Measurements from ENCODE around the gene VAC14. TPM values are rescaled to one million over a fixed set of nuclear protein-coding genes. Genes with fewer than 3 reads are reported as not detected.

Gene VAC14
- total RNA-seq, 4 donors from 2014 or later = 18.6 to 32.2 (median 25.9) TPM

DNA sequence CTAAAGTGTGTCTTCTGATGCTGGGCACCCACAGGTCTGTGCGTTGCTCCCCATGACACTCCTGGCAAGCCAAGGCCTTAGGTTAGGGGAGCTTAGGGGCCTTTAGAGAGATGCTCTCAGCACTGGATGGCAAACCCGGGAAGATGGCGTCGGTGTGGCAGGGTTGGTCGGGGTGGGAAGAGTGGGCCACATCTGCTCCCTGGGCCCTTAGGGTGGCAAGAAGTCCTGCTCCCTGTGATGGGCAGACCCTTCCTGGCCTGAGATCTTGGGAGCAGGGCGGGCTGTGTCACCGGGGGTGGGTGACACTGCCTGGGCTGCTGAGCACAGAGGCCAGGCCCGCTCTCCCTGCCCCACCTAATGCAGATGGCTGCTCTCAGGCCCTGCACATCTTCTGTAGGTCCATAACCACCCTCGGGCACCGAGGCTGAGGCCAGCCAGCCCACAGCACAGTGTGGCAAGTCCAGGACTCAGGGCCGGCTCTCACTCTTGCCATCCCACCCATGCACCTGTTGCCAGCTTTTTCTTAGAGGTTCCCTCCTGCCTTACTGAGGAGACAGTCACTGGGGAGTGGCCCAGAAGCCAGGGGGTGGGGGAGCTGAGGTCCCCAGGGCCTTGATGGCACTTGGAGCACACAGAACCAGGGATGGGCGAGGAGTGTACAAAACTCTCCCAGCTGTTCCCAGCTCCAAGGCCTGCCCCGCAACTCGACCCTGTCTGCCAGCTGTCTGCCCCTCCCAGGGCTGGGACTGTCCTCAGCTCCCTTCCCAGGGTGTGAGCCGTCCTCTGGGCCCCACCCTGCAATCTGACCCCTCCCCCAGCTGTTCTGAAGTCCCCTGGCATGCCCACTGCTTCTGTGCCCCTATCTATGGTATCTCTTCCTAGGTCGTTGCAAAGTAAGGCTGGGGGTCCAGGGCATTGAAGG, 110.7 kb downstream of the VAC14 start:
- Histone ChIP-seq H3K4me3 (no peak overlapping the region), H3K9me3 (no peaks in the 10 kb centered on the region), H3K4me1 (peaks cover 75 to 95% (median 89%) of the 10 kb centered on the region in 3 donors), H3K27ac (peak overlapping the region; percentile 85 to 95 (median 92)), H3K36me3 (peaks cover 0 to 6% (median 0%) of the 10 kb centered on the region in 3 donors), H3K27me3 (no peaks in the 10 kb centered on the region)
- TF ChIP-seq POLR2A (IDR thresholded peaks at IDR 0.05) = no peak
- TF ChIP-seq CTCF (IDR thresholded peaks at IDR 0.05) = no peak
- no peak for DNase-seq
- WGBS, 2 donors = 55% methylated on average over 6 of the region's 16 CpGs; no CpG with 5 or more reads in 1 of the 2 donors
- intact Hi-C loops (cut with DNase I) = no loop called here

DNA sequence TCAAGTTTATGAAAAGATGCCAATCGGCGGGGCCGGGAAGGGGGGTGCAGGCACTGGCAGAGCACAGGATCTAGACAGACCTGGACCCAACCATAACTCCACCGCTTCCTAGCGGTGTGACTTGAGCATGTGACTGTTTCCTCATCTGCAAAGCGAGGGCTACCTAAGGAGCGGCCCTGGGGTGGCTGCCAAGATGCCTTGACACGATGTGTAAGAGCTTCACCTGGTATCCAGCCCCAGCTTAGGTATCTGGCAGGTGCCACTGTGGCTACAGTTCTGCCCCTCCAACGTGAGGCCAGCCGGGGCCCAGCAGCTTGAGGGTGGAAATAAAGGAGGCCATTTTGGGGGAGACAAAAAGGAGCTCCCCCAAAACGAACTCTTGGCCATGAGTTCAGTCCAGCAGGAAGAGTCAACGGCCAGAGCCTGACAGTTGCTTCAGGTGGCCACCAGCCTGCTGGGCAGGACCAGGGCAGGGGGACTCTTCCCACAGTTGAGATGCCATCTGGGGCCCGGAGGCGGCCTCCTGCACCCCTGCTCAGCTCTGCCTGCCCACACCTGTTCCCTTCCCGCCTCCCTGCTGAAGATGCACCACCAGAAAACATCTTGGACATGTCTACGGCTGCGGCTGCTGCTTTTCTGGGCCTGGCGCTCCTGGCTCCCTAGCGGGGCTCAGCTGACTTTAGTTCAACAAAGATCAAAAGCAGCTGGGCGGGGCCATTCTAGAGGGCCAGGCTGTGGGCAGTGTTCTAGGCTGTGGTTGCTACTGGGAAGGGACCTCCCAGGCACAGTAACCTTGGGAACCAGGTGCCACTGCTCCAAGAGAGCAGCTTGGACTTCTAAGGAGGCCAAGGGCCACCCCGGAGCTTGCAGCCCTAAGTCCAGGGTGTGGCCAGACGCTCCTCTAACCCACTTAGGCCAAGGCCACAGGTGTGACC, 111.7 kb downstream of the VAC14 start:
- DNase-seq = no peak
- peaks cover 0 to 6% (median 0%) of the 10 kb centered on the region in 3 donors for H3K36me3 ChIP-seq
- peak overlapping the region; percentile 85 to 95 (median 92) for H3K27ac ChIP-seq
- no peak overlapping the region for H3K4me3 ChIP-seq
- no peaks in the 10 kb centered on the region for H3K9me3 ChIP-seq
- H3K4me1 ChIP-seq = peaks cover 77 to 95% (median 86%) of the 10 kb centered on the region in 3 donors
- intact Hi-C loops (cut with DNase I) = no loop called here
- TF ChIP-seq CTCF (IDR thresholded peaks at IDR 0.05) = no peak
- H3K27me3 ChIP-seq = no peaks in the 10 kb centered on the region
- WGBS, 2 donors = 55 to 60% methylated on average over 5 to 11 of the region's 22 CpGs

DNA sequence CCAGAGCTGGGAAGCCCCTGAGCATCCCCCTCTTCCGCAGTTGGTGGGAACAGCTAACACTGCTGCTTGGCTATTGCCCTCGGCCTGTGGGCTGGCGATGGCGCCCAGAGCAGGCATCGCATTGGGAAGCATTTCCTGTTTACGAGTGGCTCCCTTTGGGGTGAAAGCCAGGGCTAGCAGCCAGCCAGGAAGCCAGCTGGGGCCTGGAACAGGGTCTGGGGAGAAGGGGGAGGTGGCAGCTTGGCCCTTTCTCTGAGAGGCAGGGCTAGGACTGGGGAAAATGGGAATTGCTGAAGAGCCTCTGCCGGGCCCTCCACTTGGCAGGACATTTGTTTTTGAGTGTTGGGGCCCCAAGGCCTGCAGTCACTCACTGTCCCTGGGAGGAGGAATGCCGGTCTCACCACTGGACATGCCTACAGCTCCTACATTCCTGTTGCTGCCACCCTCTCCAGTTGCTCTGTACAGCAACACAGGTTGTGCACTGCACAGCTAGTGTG, 112.7 kb downstream of the VAC14 start:
- Histone ChIP-seq H3K27me3 (no peaks in the 10 kb centered on the region), H3K4me3 (no peak overlapping the region), H3K27ac (peak overlapping the region; percentile 85 to 95 (median 92)), H3K36me3 (peaks cover 0 to 10% (median 0%) of the 10 kb centered on the region in 3 donors), H3K4me1 (peaks cover 76 to 95% (median 86%) of the 10 kb centered on the region in 3 donors), H3K9me3 (no peaks in the 10 kb centered on the region)
- TF ChIP-seq POLR2A (IDR thresholded peaks at IDR 0.05) (no peak), CTCF (IDR thresholded peaks at IDR 0.05) (no peak)
- WGBS, 2 donors = 55 to 70% methylated on average over 3 of the region's 8 CpGs
- DNase-seq = no peak
- intact Hi-C loops (cut with DNase I) = no loop called here

- H3K4me1 ChIP-seq = peaks cover 76 to 95% (median 86%) of the 10 kb centered on the region in 3 donors
- DNase-seq = no peak
- H3K27ac ChIP-seq = peak overlapping the region; percentile 85 to 95 (median 92)
- 63 to 76% methylated on average over 4 to 12 of the region's 18 CpGs for WGBS, 2 donors
- H3K9me3 ChIP-seq = no peaks in the 10 kb centered on the region
- H3K36me3 ChIP-seq = peaks cover 0 to 13% (median 0%) of the 10 kb centered on the region in 3 donors
- TF ChIP-seq CTCF (IDR thresholded peaks at IDR 0.05) = no peak
- TF ChIP-seq POLR2A (IDR thresholded peaks at IDR 0.05) = no peak
- intact Hi-C loops (cut with DNase I) = no loop called here
- H3K4me3 ChIP-seq = no peak overlapping the region
- H3K27me3 ChIP-seq = no peaks in the 10 kb centered on the region
Measured at GRCh38 chr16:70687671-70688245, 113.2 kb downstream of the VAC14 start.

Data from esophagus squamous epithelium (tissue), 5 donors.